DMS53 treated with DMSO at 0.1 percent for 48 hours (cell line): ENCODE data around the gene SPRING1.
"Not testable (repeated sequence)": the region's sequence is repeated elsewhere in the genome, so short reads cannot be mapped to it uniquely, and the experiment has no call there.

Source experiments
- DNase-seq: peaks from one replicate; lab custom pipeline; 2025; ENCODE audit not compliant: unreplicated experiment; lab: John Stamatoyannopoulos, UW

SPRING1 gene

DNA sequence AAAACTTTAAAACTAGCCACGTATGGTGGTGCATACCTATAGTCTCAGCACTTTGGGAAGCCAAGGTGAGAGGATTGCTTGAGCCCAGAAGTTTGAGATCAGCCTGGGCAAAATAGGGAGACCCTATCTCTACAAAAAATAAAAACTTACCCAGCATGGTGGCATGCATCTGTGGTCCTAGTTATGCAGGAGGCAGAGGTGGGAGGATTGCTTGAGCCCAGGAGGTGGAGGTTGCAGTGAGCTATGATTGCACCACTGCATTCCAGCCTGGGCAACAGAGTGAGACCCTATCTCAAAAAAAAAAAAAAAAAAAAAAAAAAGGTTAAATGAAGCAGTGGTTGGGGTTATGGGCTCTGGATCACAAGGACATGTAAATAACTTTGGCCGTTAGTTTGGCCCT lies 4.9 kb upstream of the SPRING1 start:
- DNase-seq = not testable (repeated sequence)

DNA sequence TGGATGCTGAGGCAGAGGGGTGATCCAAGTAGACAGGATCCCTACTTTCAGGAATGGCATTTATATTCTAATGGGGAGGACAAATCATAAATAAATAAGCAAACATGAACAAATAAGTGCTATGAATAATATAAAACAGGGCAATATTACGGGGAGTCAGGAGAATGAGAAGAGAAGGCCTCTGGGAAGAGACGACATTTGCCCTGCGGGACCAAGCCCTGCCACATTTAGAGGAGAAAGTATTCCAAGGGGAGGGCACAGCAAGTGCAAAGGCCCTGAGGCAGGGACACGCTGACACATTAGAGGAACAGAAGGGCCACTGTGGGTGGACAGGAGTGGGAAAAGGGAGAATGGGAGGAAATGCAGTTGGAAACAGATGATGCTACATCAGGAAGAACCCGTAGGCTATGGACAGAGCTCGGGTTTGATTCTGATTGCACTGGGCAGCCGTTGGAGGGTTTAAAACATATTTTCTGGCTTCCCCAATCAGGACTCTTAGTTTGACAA lies 1.6 kb upstream of the SPRING1 start:
- no peak for DNase-seq

DNA sequence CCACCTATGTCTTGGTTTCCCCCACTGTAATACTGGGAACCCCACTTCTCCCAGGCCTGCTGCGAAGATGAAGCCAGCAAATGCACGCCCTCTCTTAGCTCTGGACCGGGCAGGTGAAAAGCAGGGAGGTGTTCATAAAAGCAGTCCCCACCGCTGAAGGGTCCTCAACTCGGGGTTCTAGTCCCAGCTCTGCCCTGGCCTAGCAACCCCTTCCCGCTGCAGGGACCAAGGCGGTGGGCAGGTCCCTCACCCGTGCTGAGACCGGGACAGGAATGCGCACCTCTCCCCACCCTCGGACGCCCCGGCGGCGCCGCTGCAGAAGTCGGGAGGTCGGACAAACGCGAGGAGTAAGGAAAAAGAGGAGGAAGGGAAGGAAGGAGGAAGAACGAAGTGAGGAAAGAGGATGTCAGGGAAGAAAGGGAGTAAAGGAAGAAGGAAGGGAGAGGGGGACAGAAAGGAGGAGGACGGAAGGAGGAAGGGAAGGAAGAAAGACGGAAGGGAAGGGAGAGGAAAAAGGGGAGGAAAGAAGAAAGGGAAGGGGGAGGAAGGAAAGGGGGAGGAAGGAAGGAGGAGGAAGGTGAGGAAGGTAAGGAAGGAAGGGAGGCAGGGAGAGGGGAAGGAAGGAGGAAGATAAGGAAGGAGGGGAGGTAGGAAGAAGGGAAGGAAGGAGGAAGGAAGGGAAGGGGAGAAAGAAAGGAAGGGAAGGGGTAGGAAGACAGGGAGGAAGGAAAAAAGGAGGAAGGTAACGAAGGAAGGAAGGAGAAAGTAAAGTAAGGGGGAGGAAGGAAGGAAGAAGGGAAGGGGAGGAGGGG lies 701 bp downstream of the SPRING1 start:
- no peak for DNase-seq

DNA sequence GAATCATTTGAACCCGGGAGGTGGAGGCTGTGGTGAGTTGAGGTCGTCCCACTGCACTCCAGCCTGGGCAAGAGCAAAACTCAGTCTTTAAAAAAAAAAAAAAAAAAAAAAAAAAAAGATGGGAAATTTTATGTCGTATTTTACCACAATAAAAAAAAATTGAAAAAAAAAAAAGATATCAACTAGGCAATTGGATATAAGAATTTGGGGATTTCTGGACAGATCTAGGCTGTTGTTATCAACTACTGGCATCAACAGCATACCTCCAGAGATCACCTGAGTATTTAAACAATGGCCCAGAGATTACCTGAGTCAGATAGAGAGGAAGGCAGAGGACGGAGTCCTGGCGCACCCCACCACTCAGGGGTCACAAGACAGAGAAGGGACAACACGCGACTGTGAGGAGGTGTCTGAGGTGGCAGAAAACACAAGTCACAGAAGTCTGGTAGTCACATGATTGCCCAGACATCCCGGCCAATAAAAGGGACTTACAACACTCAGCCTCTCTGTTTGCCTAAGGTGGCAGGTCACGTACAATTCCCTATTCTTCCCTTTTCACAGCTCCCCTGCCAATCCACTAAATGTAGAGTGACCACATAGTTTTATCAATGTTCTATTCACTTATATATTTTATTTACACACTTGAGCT lies 1.8 kb downstream of the SPRING1 start:
- DNase-seq = no peak

DNA sequence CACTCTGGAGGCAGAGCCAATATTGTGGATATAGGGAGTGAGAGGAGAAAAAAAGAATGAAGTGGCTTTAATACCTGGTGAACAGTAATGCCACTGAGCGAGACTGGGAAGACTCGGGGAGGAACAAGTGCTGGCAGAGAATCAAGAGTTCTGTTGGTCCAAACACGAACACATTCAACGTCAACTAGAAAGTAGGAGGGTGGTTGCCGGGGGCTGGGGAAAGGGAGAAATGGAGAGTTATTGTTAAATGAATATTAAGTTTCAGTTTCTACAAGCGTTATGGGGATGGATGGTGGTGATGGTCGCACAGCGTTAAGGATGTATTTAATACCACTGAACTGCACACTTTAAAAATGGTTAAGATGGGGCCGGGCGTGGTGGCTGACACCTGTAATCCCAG lies 2.8 kb downstream of the SPRING1 start:
- no peak for DNase-seq

DNA sequence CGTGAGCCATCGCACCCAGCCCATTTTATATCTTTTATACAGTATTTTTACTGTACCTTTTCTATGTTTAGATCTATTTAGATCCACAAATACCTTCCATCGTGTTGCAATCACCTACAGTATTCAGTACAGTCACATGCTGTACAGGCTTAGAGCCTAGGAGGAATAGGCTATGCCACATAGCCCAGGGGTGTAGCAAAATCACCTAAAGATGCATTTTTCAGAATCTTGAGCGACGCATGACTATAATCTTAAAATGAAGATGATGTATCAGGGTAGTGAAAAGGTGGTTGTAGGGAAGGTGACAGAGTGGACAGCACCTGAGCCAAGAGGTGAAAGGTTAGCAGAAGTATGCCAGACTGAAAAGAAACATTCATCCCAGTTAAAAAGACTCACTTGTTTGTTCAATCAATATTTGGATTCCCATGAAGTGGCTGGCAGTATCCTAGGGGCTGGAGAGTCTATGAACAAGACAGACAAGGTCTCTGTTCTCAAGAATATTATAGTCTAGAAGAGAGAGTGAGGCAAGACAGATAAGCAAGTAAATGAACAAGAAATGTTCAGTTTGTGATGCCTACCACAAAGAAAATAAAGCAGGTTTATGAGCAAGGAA lies 3.6 kb downstream of the SPRING1 start:
- DNase-seq = no peak

DNA sequence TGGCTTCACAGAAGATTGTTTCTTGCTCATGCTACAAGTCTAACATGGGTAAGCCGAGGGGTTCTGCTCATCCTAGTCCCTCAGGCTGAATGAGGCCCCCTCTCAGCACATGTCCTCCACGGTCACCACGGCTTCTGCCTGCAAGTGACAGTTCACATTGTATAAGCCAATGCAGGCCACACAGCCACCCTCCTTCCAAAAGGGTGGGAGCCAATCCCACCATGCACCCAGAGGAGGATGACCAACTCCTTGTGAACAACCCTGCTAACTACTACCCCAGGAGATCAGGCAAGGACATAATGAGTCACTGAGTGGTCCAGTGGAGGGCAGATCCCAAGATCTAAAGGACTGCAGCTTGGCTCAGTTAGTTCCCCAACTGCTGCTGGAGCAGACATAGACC lies 6.1 kb downstream of the SPRING1 start:
- DNase-seq = no peak

DNA sequence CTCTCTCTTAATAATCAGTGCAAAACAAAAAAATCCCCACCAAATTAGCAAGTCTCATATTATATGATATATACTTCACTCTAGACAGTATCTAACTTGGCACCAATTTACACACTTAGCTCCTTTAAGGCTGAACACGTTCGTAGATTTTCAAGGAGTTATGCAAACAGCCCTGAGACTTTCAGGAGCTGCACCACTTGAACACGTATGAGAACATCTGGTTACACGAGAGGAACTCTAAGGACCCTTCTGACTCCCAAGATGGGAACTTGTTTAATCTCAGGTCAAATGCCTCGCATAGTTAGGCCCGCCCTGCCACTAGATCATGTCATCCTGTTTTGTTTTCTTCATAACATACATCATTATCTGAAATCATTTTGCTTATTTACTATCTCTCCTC lies 10.0 kb downstream of the SPRING1 start:
- DNase-seq = no peak

DNA sequence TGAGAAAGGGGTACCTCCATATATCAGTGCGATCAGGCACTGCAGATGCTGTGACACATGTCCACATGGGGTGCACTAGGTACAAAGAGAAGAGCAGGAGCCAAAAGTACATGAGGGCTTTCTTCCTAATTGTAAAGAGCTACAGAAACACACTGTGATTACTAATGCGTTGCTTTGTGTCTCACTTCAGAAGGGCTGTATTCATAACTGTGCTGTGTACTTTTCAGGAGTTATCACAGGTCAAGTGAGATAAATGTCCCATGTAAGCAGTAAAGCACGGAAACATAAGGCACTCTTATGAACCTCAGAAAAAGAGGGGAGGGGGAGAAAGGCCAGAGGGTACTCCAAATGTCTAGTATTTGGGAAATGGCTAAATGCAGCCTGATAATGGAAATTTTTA lies 10.6 kb downstream of the SPRING1 start:
- DNase-seq = no peak

DNA sequence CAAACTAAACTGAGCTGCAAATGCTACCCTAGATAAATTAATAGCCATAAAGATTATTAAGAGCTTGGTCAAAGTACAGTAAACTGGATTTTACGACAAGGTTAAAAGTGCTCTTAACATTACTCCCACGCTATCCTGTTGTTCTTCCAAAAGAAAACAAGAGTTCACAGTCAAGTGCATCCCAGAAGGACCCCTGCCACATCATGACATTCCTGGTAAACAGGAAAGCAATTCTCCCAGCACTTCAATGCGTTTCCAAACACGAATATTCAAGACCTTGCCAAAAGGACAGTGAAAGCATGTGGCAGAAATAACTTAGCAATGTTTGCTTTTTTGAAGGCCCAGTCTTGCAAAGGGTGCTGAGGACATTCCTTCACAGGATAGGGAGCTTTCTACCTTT lies 11.2 kb downstream of the SPRING1 start:
- DNase-seq = no peak

DNA sequence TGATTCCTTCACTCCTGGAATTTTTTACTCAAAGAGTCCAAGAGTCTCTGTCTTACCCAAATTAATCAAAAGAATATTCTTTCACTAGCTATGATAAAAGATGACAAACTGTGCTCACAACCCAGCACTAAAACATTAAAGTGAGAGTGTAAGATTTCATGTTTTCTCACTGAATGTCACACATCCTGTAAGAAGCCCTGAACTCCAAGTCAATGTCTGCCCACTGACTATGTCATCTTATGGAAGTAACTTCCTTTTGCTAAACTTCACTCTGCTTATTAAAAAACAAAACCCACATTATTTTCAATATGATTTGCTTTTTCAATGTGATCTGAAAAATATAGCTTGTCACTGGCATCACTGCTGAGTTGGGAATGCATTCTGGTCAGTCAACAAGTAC lies 15.6 kb downstream of the SPRING1 start:
- no peak for DNase-seq

DNA sequence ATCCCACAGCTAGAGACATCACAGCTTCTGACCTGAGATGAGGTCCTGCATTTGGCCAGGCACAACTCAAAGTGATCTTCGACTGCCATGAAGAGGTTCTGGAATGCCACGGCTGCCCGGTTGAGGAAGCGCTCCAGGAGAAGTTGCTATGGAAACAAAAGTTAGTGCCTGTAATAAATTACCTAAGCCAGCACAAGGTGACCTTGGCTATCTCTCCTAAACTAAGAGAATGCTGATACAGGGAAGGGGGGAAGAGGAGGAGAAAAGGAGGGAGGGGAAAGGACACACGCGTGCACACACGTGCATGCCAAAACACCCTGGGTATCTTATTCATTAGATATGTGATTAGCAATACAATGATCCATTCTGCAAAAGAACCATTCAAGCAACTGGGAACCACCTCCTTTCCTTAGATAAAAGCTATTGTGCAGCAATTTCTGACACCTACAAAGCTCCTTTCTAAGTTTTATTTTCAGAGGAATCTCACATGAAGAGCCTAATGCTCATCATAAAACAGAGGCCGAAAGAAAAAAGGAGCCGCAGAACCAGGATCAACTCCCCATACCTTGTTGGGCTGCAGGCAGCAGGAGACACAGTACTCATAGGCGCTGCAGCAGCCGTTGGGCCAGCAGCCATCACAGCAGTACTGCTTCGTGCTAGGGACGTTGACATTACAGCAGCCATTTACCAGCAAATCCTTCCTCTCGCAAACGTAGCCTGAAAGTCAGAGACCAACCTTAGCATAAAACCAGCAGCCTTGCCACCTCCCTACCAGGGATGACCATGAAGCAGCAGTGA lies 17.9 kb downstream of the SPRING1 start:
- DNase-seq = no peak

DNA sequence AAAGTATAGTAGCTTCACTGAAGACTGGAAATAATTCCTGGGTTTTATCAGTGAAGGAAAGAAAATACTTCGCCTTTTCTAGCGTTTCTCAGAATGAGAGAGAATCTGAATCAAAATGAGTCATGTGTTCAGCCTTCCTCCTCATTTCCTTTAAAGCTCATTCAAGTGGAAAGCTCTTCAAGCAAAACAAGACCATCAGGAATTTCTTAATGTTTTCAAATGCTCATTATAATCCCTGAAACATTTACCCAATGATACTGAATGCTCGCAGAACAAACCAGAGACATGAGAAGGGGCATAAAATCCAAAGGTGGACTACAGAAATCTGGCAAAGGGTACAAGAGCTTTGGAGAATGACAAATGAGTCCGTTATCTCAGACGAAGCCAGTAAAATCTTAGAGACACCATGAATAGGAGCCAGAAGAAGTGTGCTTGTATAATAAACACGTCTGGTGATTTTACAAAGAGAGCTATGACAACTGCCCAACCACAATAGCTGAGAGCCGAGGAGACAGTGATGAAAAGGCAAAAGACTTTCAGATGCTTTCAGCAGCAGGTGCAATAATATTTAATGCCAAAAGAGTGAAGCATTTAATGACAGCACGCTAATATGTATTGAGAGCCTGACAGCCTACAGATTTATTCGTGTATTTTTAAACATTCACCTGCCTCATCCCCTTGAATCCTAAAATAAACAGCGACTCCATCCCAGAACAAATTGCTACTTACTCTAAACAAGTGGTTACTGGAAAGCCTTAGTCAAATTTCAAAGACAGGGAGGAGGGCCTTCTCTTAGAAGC lies 19.0 kb downstream of the SPRING1 start:
- DNase-seq = no peak

DNA sequence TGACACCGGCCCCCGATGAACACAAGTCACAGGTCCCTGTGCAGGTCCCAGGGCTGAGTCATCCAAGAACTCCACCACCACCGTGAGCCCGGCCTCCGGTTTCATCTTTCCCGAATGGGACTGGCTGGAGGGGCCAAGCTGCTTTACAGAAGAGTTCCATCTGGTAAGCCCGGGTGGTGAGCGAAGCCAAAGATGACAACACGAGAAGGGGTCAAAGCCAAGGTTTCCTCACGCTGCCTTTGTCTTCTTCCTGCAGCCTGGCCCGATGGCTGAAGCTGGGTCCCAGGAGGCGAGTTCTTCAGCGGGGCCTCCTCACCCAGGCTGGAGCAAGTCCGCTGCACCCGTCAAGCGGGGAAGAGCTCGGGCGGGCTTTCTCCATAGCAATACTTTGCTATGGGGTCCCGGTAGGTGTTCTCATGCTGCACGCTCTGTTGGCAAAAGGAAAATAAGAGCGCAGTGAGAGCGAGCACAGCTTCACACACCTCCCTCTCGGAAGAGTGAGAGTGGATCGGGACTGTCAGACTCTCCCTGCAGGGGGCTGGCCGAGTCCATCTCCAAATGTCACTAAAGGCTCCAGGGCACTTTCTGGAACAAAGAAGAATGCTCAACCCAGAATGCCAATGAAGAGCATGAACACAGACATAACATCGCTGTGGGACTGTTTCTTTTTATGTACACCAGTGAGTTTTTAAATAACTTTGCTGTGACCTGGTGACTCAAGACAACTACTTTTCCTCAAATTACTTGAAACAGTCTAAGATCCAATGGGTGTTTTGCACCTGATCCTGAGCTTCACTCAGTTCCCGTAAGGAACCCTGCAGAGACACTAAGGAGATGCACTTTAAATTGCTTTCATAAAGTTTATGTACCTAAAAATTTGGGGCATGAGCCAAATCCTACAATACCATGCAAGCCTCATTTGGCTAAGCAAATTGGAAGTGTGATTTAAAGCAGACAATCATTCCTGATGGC lies 20.1 kb downstream of the SPRING1 start:
- no peak for DNase-seq

DNA sequence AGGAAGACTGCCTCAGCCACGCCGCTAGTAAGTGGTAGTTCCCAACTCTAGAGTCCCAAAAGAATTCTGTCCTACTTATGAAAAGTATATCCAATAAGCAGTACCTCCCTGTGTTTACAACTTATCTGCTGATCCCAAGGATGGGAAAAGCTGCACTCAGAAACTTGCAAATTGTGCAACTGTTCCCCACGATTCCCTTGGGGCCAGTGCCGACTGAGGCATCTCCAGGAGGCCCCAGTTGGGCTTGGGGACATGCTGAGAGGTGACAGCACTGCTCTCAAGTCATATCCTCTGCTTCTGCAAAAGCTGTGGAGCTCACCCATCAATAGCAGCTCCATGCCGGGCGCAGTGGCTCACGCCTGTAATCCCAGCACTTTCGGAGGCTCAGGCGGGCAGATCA lies 23.7 kb downstream of the SPRING1 start:
- no peak for DNase-seq

DNA sequence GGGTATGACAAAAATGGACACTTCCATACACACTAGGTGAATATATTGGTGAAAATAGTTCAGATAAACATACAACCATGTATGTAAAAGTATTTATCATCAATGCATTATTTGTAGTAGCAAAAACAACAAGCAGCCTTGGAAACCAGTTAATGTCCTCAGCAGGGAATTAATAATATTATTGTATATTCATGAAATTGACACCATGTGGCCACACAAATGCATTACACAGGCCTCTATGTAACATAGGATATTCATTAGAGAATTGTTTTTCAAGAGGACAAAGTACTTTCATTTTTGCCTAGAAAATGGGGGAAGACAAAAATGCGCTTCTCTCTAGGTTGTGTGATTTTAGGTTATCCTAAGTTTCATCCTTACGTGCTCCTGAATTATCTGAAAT lies 24.3 kb downstream of the SPRING1 start:
- DNase-seq = no peak

DNA sequence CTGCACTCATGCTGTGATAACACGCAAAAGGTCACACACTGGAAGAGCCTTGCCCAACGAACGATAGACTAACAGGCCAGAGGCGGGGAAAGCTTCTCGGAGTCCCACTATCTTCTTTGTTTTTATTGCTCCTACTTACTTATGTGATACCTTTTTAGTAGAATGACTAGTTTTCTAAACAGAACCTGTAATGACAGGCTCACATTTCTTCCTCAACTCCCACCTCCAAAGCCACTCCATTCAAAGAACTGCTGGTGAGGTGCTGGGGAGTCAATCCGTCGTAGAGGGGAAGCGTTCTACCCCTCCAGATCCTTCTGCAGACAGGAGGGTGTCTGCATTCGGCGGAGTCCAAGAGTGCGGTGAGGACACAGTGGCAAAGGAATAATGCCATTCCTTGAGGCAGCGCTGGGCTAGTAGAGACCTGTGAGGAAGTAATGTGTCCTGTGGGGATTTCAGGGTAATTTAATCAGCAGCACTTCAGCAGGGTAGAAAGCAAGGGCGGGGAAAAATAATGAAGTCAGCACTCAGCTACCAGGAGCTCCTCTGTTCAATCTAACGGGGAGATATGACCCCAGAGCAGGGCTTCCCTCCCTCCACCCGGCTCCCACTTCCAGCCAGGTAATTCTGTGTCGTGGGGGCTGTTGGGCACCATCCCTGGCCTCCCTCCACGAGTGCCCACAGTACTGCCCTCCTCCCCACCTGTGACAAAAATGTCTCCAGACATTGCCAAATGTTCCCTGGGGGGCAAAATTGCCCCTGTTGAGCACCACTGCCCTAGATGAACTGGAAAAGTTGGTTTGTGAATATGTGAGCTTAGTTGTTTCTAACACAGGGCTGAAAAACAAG lies 25.2 kb downstream of the SPRING1 start:
- no peak for DNase-seq

DNA sequence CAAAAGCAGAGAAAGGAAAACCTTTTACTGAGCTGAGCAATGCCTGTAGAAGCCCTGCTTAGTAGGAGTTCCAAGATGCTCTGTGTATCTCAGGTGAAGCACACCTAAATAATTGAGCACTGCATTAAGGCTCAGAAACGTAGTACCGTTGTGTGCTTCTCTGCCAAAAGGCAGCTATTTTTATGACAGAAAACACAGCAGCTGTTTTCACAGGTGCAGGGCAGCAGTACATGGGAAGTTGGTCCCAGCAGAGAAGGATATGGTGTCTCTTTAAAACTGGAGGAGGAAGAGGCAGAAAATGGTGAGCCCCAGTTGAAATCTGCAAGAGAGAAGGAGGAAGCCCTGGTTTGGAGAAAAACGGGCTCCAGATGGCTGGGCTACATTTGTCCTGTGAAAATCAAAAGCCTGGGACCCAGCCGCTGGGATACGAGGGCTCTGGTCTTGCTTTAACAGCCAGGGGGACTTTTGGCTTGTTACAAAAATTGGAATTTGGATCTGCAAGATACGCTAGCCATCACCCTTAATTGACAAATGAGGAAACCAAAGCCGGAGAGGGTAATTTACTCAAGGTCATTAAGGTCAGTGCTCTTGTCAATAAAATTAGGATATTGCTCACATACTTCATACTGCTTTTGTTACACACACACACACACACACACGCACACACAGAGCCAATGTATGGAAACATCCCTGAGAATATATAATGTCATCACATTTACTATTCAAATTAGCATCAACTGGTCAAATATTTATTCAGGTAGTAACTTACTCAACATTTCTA lies 27.3 kb downstream of the SPRING1 start:
- DNase-seq = no peak
